HepG2 (cell line): ENCODE results near the gene FANCD2. TPM values are rescaled to one million over a fixed set of nuclear protein-coding genes. Genes with fewer than 3 reads are reported as not detected.

Experiments
- GLI4 ChIP-seq: sonication (generic); formaldehyde crosslinking; IDR thresholded peaks from 2 replicates; pipeline ENCODE4 v1.5.1; 2020; ENCODE audit warnings: missing genetic modification reagents, mild to moderate bottlenecking, moderate library complexity, borderline replicate concordance
- HMG20A ChIP-seq: IDR thresholded peaks from 2 replicates; pipeline ENCODE4 v1.6.1; 2016; ENCODE audit warnings: borderline replicate concordance
- IRX3 ChIP-seq: sonication (generic); formaldehyde crosslinking; IDR thresholded peaks from 2 replicates; pipeline ENCODE4 v1.8.1; 2023; ENCODE audit warnings: mild to moderate bottlenecking, low read depth, missing genetic modification reagents, borderline replicate concordance
- ISX ChIP-seq: sonication (generic); formaldehyde crosslinking; conservative IDR thresholded peaks from 2 replicates; pipeline ENCODE4 v1.5.0; 2020; ENCODE audit warnings: missing genetic modification reagents
- MAZ ChIP-seq, 2 experiments: sonication (generic) in 1 of 2; formaldehyde crosslinking in 1 of 2; IDR thresholded peaks; 2 replicates each; pipeline versions ENCODE4 v1.5.0 to v1.6.1; 2012 to 2020; ENCODE audit warnings: low read depth in 2 of 2, mild to moderate bottlenecking in 2 of 2, borderline replicate concordance in 1 of 2, improper control_type of control experiment in 1 of 2, low read length in 1 of 2, missing genetic modification reagents in 1 of 2, moderate library complexity in 1 of 2
- NCOR1 ChIP-seq: fragments of 200-600 bp; sonication (generic); IDR thresholded peaks from 2 replicates; pipeline ENCODE4 v1.7.0; 2017; ENCODE audit warnings: antibody characterized with exemption, low read length, borderline replicate concordance
- NKX3-1 ChIP-seq: sonication (generic); formaldehyde crosslinking; IDR thresholded peaks from 2 replicates; pipeline ENCODE4 v1.5.0; 2020; ENCODE audit warnings: missing genetic modification reagents
- NR1H2 ChIP-seq: sonication (generic); formaldehyde crosslinking; IDR thresholded peaks from 2 replicates; pipeline ENCODE4 v1.8.1; 2022; ENCODE audit warnings: low read depth, missing genetic modification reagents, borderline replicate concordance
- SCMH1 ChIP-seq: sonication (generic); formaldehyde crosslinking; IDR thresholded peaks from 2 replicates; pipeline ENCODE4 v1.9.0; 2021; ENCODE audit warnings: missing genetic modification reagents, mild to moderate bottlenecking, borderline replicate concordance
- SKI ChIP-seq: fragments of 450-650 bp; IDR thresholded peaks from one replicate; pipeline ENCODE4 v1.6.1; 2018; ENCODE audit warnings: mild to moderate bottlenecking; ENCODE audit not compliant: partially characterized antibody
- TAF1 ChIP-seq: sonication (generic); formaldehyde crosslinking; IDR thresholded peaks from 2 replicates; pipeline ENCODE4 v1.4.0; 2020; ENCODE audit warnings: missing genetic modification reagents
- ZNF264 ChIP-seq: sonication (generic); formaldehyde crosslinking; IDR thresholded peaks from 2 replicates; pipeline ENCODE4 v1.4.0; 2020; ENCODE audit warnings: missing genetic modification reagents
- ZNF296 ChIP-seq: sonication (generic); formaldehyde crosslinking; conservative IDR thresholded peaks from 2 replicates; pipeline ENCODE4 v1.5.0; 2020; ENCODE audit warnings: mild to moderate bottlenecking, missing genetic modification reagents
- ZNF670 ChIP-seq: sonication (generic); formaldehyde crosslinking; IDR thresholded peaks from 2 replicates; pipeline ENCODE4 v1.8.0; 2022; ENCODE audit warnings: mild to moderate bottlenecking, missing genetic modification reagents, borderline replicate concordance
- polyA plus RNA-seq, 8 experiments: library from polyadenylated mRNA; depleted of rRNA in 3 of 8; stranded (reverse) in 7 of 8; unstranded in 1 of 8; fragments of >200 nt; fragmentation: Illumina TruSeq in 4 of 8; extraction: Trizol in 4 of 8; gene quantifications; 2 replicates each; pipeline versions ENCODE4 v1.2.1 to v1.2.3, GENCODE V29; 2011 to 2016; ENCODE audit warnings: low read depth in 4 of 8, missing spikeins in 1 of 8, mixed read lengths in 1 of 8; ENCODE audit not compliant: insufficient read depth in 1 of 8
- total RNA-seq, 5 experiments: library from RNA; depleted of rRNA; stranded (reverse); fragments of >200 nt; fragmentation: Illumina TruSeq; extraction: Trizol; gene quantifications; 2 replicates each; pipeline ENCODE4 v1.2.3, GENCODE V29; 2016; ENCODE audit warnings: low read depth in 1 of 5
- TF ChIP-seq, protein P1 (sequence below): sonication (generic); formaldehyde crosslinking; IDR thresholded peaks from one replicate; pipeline ENCODE4 v1.5.1; 2020; ENCODE audit warnings: mild to moderate bottlenecking, missing genetic modification reagents; ENCODE audit errors: not compliant biosample characterization
- TF ChIP-seq, protein P2 (sequence below): sonication (generic); formaldehyde crosslinking; IDR thresholded peaks from 2 replicates; pipeline ENCODE4 v1.8.1; 2023; ENCODE audit warnings: missing genetic modification reagents, mild to moderate bottlenecking, borderline replicate concordance
- TF ChIP-seq, protein P3 (sequence below): sonication (generic); formaldehyde crosslinking; IDR thresholded peaks from 2 replicates; pipeline ENCODE4 v1.4.0; 2020; ENCODE audit warnings: missing genetic modification reagents, low read depth, mild to moderate bottlenecking, borderline replicate concordance
- TF ChIP-seq, protein P4 (sequence below): sonication (generic); formaldehyde crosslinking; IDR thresholded peaks from 2 replicates; pipeline ENCODE4 v1.8.0; 2023; ENCODE audit warnings: mild to moderate bottlenecking, missing genetic modification reagents

Gene FANCD2
- total and polyA plus RNA-seq, 2 of the 13 experiments (the other 11 are each of a cell fraction or from before 2014, with no cell fraction given) = 10.1 to 42.0 TPM

DNA sequence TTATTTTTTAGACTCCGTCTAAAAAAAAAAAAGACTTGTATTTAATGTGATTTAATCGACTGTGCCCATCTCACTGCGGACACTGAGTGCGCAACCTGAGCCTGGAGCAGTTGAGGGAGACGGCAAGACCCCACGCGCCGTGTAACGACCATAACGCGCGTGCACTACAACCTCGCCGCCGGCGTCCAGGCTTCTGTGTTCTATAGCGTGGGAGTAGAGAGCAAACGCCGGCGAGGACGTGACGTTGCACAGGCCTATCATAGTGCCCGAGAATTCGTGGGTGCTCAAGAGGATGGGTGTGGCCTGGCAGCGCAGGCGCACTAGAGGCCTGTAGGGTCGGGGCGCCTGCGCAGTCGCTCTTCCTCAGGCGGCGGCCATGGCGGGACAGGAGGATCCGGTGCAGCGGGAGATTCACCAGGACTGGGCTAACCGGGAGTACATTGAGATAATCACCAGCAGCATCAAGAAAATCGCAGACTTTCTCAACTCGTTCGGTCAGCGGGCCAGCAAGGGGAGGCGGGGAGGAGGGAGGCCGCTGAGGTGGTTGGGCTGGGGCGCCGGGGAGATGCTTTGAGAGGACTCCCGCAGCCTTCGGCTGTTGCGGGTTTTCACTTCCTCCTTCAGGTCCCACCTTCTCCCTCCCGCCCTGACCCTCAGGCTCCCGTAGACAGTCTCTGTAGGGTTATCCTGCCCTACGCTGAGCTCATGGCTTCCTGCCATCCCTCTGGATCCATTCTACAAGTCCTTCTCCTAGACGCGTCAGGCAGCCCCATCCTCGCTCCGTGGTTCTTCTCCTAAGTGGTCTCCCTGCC is 89.3 kb downstream of the FANCD2 start, which contains the start of gene BRK1 (continued):
- TF ChIP-seq, protein P1, sequence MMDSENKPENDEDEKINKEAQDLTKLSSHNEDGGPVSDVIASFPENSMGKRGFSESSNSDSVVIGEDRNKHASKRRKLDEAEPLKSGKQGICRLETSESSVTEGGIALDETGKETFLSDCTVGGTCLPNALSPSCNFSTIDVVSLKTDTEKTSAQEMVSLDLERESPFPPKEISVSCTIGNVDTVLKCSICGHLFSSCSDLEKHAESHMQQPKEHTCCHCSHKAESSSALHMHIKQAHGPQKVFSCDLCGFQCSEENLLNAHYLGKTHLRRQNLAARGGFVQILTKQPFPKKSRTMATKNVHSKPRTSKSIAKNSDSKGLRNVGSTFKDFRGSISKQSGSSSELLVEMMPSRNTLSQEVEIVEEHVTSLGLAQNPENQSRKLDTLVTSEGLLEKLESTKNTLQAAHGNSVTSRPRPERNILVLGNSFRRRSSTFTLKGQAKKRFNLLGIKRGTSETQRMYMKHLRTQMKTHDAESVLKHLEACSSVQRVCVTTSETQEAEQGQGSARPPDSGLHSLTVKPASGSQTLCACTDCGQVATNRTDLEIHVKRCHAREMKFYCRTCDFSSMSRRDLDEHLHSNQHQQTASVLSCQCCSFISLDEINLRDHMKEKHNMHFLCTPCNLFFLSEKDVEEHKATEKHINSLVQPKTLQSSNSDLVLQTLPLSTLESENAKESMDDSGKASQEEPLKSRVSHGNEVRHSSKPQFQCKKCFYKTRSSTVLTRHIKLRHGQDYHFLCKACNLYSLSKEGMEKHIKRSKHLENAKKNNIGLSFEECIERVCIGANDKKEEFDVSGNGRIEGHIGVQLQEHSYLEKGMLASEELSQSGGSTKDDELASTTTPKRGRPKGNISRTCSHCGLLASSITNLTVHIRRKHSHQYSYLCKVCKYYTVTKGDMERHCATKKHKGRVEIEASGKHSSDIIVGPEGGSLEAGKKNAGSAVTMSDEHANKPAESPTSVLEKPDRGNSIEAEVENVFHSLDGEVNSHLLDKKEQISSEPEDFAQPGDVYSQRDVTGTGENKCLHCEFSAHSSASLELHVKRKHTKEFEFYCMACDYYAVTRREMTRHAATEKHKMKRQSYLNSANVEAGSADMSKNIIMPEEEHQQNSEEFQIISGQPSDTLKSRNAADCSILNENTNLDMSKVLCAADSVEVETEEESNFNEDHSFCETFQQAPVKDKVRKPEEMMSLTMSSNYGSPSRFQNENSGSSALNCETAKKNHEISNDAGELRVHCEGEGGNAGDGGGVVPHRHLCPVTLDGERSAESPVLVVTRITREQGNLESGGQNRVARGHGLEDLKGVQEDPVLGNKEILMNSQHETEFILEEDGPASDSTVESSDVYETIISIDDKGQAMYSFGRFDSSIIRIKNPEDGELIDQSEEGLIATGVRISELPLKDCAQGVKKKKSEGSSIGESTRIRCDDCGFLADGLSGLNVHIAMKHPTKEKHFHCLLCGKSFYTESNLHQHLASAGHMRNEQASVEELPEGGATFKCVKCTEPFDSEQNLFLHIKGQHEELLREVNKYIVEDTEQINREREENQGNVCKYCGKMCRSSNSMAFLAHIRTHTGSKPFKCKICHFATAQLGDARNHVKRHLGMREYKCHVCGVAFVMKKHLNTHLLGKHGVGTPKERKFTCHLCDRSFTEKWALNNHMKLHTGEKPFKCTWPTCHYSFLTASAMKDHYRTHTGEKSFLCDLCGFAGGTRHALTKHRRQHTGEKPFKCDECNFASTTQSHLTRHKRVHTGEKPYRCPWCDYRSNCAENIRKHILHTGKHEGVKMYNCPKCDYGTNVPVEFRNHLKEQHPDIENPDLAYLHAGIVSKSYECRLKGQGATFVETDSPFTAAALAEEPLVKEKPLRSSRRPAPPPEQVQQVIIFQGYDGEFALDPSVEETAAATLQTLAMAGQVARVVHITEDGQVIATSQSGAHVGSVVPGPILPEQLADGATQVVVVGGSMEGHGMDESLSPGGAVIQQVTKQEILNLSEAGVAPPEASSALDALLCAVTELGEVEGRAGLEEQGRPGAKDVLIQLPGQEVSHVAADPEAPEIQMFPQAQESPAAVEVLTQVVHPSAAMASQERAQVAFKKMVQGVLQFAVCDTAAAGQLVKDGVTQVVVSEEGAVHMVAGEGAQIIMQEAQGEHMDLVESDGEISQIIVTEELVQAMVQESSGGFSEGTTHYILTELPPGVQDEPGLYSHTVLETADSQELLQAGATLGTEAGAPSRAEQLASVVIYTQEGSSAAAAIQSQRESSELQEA = no peak
- TF ChIP-seq ISX = peak; percentile 92
- no peak for TF ChIP-seq GLI4 (CRISPR knock-in tag)
- no peak for TF ChIP-seq SKI
- TF ChIP-seq ZNF264 (CRISPR knock-in tag) = peak; percentile 90
- TF ChIP-seq MAZ (IDR thresholded peaks at IDR 0.05; ENCODE audit: borderline replicate concordance, low read depth, low read length) = no peak
- TF ChIP-seq MAZ (CRISPR knock-in tag; IDR thresholded peaks at IDR 0.05; ENCODE audit: low read depth) = peak; percentile 71
- TF ChIP-seq NKX3-1 (CRISPR knock-in tag) = peak; percentile 78
- TF ChIP-seq, protein P2, sequence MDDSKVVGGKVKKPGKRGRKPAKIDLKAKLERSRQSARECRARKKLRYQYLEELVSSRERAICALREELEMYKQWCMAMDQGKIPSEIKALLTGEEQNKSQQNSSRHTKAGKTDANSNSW (CRISPR knock-in tag) = 0 out of 2 replicates have a peak, but pooled peaks have one; percentile 40
- TF ChIP-seq ZNF670 (CRISPR knock-in tag) = peak; percentile 30; the same call in 1 of the 2 replicates
- TF ChIP-seq HMG20A (CRISPR knock-in tag) = no peak
- TF ChIP-seq NR1H2 (CRISPR knock-in tag) = no peak
- peak; percentile 87 for TF ChIP-seq TAF1 (CRISPR knock-in tag)
- TF ChIP-seq, protein P3, sequence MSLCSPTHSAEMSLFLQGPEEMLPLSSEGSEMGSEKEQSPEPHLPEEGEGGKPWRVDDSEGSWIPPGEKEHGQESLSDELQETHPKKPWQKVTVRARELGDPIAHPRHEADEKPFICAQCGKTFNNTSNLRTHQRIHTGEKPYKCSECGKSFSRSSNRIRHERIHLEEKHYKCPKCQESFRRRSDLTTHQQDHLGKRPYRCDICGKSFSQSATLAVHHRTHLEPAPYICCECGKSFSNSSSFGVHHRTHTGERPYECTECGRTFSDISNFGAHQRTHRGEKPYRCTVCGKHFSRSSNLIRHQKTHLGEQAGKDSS (CRISPR knock-in tag) = peak; percentile 47; the same call in 1 of the 2 replicates
- TF ChIP-seq NCOR1 = no peak
- TF ChIP-seq, protein P4, sequence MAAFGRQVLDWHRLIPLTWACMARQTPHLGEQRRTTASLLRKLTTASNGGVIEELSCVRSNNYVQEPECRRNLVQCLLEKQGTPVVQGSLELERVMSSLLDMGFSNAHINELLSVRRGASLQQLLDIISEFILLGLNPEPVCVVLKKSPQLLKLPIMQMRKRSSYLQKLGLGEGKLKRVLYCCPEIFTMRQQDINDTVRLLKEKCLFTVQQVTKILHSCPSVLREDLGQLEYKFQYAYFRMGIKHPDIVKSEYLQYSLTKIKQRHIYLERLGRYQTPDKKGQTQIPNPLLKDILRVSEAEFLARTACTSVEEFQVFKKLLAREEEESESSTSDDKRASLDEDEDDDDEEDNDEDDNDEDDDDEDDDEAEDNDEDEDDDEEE (CRISPR knock-in tag) = no peak; the same call in 1 of the 2 replicates
- no peak for TF ChIP-seq IRX3 (CRISPR knock-in tag)
- TF ChIP-seq SCMH1 (CRISPR knock-in tag) = no peak
- no peak for TF ChIP-seq ZNF296 (CRISPR knock-in tag)
